Measurements from ENCODE around the gene IPO7.
"Not testable (repeated sequence)": the region's sequence is repeated elsewhere in the genome, so short reads cannot be mapped to it uniquely, and the experiment has no call there.

The IPO7 gene

GRCh38 chr11:9384535-9385326, at the start of gene IPO7:
TSS of gene IPO7 (plus strand) at chr11:9384652. CDS start at chr11:9384764, 112 bp downstream.
- DNase-seq (ENCODE audit: low read depth), result peak; percentile 81

GRCh38 chr11:9341638-9342178, 42.7 kb upstream of the IPO7 start:
- no peak for DNase-seq (ENCODE audit: low read depth)

GRCh38 chr11:9344061-9344680, 40.3 kb upstream of the IPO7 start:
- no peak for DNase-seq (ENCODE audit: low read depth)

- no peak for DNase-seq (ENCODE audit: low read depth)
These were observed 37.4 kb upstream of the IPO7 start for GRCh38 chr11:9347100-9347499.

GRCh38 chr11:9347779-9348178, 36.7 kb upstream of the IPO7 start:
- DNase-seq (ENCODE audit: low read depth), result not testable (repeated sequence)

GRCh38 chr11:9351321-9351881, 33.1 kb upstream of the IPO7 start:
- DNase-seq (ENCODE audit: low read depth), result no peak

GRCh38 chr11:9357041-9357440, 27.4 kb upstream of the IPO7 start:
- no peak for DNase-seq (ENCODE audit: low read depth)

- not testable (repeated sequence) for DNase-seq (ENCODE audit: low read depth)
These were observed 23.4 kb upstream of the IPO7 start for GRCh38 chr11:9360862-9361622.

- no peak for DNase-seq (ENCODE audit: low read depth)
These were observed 22.0 kb upstream of the IPO7 start for GRCh38 chr11:9362393-9362863.

- peak; percentile 97 for DNase-seq (ENCODE audit: low read depth)
These were observed 20.2 kb upstream of the IPO7 start for GRCh38 chr11:9363954-9364912.

- no peak for DNase-seq (ENCODE audit: low read depth)
These were observed 16.9 kb upstream of the IPO7 start for GRCh38 chr11:9367551-9367950.

- no peak for DNase-seq (ENCODE audit: low read depth)
These were observed 7.4 kb upstream of the IPO7 start for GRCh38 chr11:9377036-9377435.

GRCh38 chr11:9379041-9379440, 5.4 kb upstream of the IPO7 start:
- DNase-seq (ENCODE audit: low read depth), result no peak

GRCh38 chr11:9380773-9381172, 3.7 kb upstream of the IPO7 start:
- no peak for DNase-seq (ENCODE audit: low read depth)

GRCh38 chr11:9385327-9385899, 961 bp downstream of the IPO7 start:
- DNase-seq (ENCODE audit: low read depth), result no peak

GRCh38 chr11:9386086-9386485, 1.6 kb downstream of the IPO7 start:
- DNase-seq (ENCODE audit: low read depth), result no peak

- DNase-seq (ENCODE audit: low read depth), result no peak
These were observed 2.4 kb downstream of the IPO7 start for GRCh38 chr11:9386901-9387300.

GRCh38 chr11:9396310-9396709, 11.9 kb downstream of the IPO7 start:
- no peak for DNase-seq (ENCODE audit: low read depth)

- DNase-seq (ENCODE audit: low read depth), result no peak
These were observed 12.3 kb downstream of the IPO7 start for GRCh38 chr11:9396752-9397151.
